Hepatocyte (in vitro differentiated cells): ENCODE results near the gene ROCK1. TPM values are rescaled to one million over a fixed set of nuclear protein-coding genes. Genes with fewer than 3 reads are reported as not detected.

Source experiments
- DNase-seq: peaks from one replicate; pipeline ENCODE4 v3.0.0-alpha.2; 2016; ENCODE audit warnings: low spot score
- H2AFZ ChIP-seq: fragments of 200-600 bp; sonication (generic); 2 replicates; pipeline ENCODE4 v1.6.0; 2016; ENCODE audit warnings: antibody characterized with exemption, mild to moderate bottlenecking
- H3K27ac ChIP-seq: fragments of 200-600 bp; sonication (generic); 2 replicates; pipeline ENCODE4 v1.5.1; 2016; ENCODE audit warnings: mild to moderate bottlenecking
- H3K27me3 ChIP-seq: fragments of 200-600 bp; sonication (generic); 2 replicates; pipeline ENCODE4 v1.6.1; 2016
- H3K36me3 ChIP-seq: fragments of 200-600 bp; sonication (generic); replicated peaks from 2 replicates; pipeline ENCODE4 v1.5.1; 2016; ENCODE audit warnings: low read depth; ENCODE audit not compliant: insufficient read depth
- H3K4me1 ChIP-seq: fragments of 200-600 bp; sonication (generic); 2 replicates; pipeline ENCODE4 v1.5.1; 2016; ENCODE audit warnings: mild to moderate bottlenecking, moderate library complexity; ENCODE audit not compliant: insufficient read depth
- H3K4me2 ChIP-seq: fragments of 200-600 bp; sonication (generic); 2 replicates; pipeline ENCODE4 v1.6.0; 2016
- H3K4me3 ChIP-seq: fragments of 200-600 bp; sonication (generic); 2 replicates; pipeline ENCODE4 v1.5.1; 2016; ENCODE audit warnings: mild to moderate bottlenecking
- H3K79me2 ChIP-seq: fragments of 200-600 bp; sonication (generic); 2 replicates; pipeline ENCODE4 v1.6.0; 2017; ENCODE audit warnings: mild to moderate bottlenecking
- H3K9me2 ChIP-seq: fragments of 200-600 bp; sonication (generic); replicated peaks from 2 replicates; pipeline ENCODE4 v1.6.0; 2017; ENCODE audit warnings: mild to moderate bottlenecking; ENCODE audit not compliant: insufficient read depth
- H3K9me3 ChIP-seq: fragments of 200-600 bp; sonication (generic); 2 replicates; pipeline ENCODE4 v1.5.1; 2016; ENCODE audit warnings: low read depth, mild to moderate bottlenecking
- H4K20me1 ChIP-seq: fragments of 200-600 bp; sonication (generic); 2 replicates; pipeline ENCODE4 v1.6.0; 2016; ENCODE audit warnings: mild to moderate bottlenecking; ENCODE audit not compliant: insufficient read depth, poor library complexity, severe bottlenecking
- CTCF ChIP-seq: fragments of 200-600 bp; sonication (generic); IDR thresholded peaks from 2 replicates; pipeline ENCODE4 v1.5.1; 2016; ENCODE audit warnings: antibody characterized with exemption, mild to moderate bottlenecking; ENCODE audit not compliant: poor library complexity
- EZH2 ChIP-seq: fragments of 200-600 bp; sonication (generic); IDR thresholded peaks from 2 replicates; pipeline ENCODE4 v1.6.1; 2016; ENCODE audit warnings: antibody characterized with exemption, mild to moderate bottlenecking, borderline replicate concordance
- EZH2phosphoT487 ChIP-seq: fragments of 200-600 bp; sonication (generic); IDR thresholded peaks from one replicate; pipeline ENCODE4 v1.6.1; 2018; ENCODE audit warnings: antibody characterized with exemption, mild to moderate bottlenecking, low read depth, moderate library complexity; ENCODE audit not compliant: unreplicated experiment, severe bottlenecking
- WGBS: methylation state at CpG from one replicate; pipeline ENCODE4 v1.1.6; 2016; ENCODE audit warnings: low lambda C conversion rate; ENCODE audit errors: missing lambda C conversion rate; 5-methylcytosine and 5-hydroxymethylcytosine counted together
- polyA plus RNA-seq: library from polyadenylated mRNA; unstranded; fragments of >200 nt; fragmentation: Nextera tagmentation; extraction: Ambion mirVana; gene quantifications from 2 replicates; pipeline ENCODE4 v1.2.1, GENCODE V29; 2016
- total RNA-seq: library from RNA; depleted of rRNA; stranded (reverse); fragments of >200 nt; gene quantifications from 2 replicates; pipeline ENCODE4 v1.2.3, GENCODE V29; 2014

Gene ROCK1
- total and polyA plus RNA-seq, 2 experiments from 2014 or later = 22.5 to 41.7 TPM

- Histone ChIP-seq H3K4me2 (no peak overlapping the region), H3K27me3 (no peaks in the 10 kb centered on the region), H3K36me3 (no peaks in the 10 kb centered on the region), H3K4me1 (peaks cover 7% of the 10 kb centered on the region), H4K20me1 (peaks cover 10% of the 10 kb centered on the region), H3K9me3 (no peaks in the 10 kb centered on the region), H3K4me3 (no peak overlapping the region), H3K9me2 (no peaks in the 10 kb centered on the region), H3K27ac (no peak overlapping the region), H3K79me2 (peaks cover 43% of the 10 kb centered on the region), H2AFZ (no peak overlapping the region)
- 90% methylated on average over 1 of the region's 1 CpG for WGBS
- TF ChIP-seq CTCF (no peak), EZH2phosphoT487 (no peak), EZH2 (no peak)
- no peak for DNase-seq
Measured at GRCh38 chr18:21069468-21069867, 42.1 kb downstream of the ROCK1 start.

GRCh38 chr18:21064347-21064746 is 47.3 kb downstream of the ROCK1 start:
- no peaks in the 10 kb centered on the region for H4K20me1 ChIP-seq
- no peak overlapping the region for H3K27ac ChIP-seq
- no peak overlapping the region for H3K4me2 ChIP-seq
- H3K4me3 ChIP-seq = no peak overlapping the region
- H2AFZ ChIP-seq = no peak overlapping the region
- H3K4me1 ChIP-seq = no peaks in the 10 kb centered on the region
- H3K36me3 ChIP-seq = peaks cover 3% of the 10 kb centered on the region
- no peak for DNase-seq
- no peaks in the 10 kb centered on the region for H3K9me3 ChIP-seq
- H3K27me3 ChIP-seq = no peaks in the 10 kb centered on the region
- TF ChIP-seq EZH2 (no peak), EZH2phosphoT487 (no peak), CTCF (no peak)
- H3K79me2 ChIP-seq = peaks cover 15% of the 10 kb centered on the region
- H3K9me2 ChIP-seq = no peaks in the 10 kb centered on the region

GRCh38 chr18:21063011-21063410 is 48.6 kb downstream of the ROCK1 start:
- Histone ChIP-seq H3K4me2 (no peak overlapping the region), H3K4me3 (no peak overlapping the region), H3K36me3 (peaks cover 3% of the 10 kb centered on the region), H3K9me2 (no peaks in the 10 kb centered on the region), H3K9me3 (no peaks in the 10 kb centered on the region), H3K4me1 (no peaks in the 10 kb centered on the region), H4K20me1 (no peaks in the 10 kb centered on the region), H3K27me3 (no peaks in the 10 kb centered on the region), H2AFZ (no peak overlapping the region), H3K79me2 (peaks cover 28% of the 10 kb centered on the region), H3K27ac (no peak overlapping the region)
- DNase-seq = no peak
- TF ChIP-seq CTCF (no peak), EZH2 (no peak), EZH2phosphoT487 (no peak)
- 64% methylated on average over 1 of the region's 1 CpG for WGBS

GRCh38 chr18:21057112-21057511 is 54.5 kb downstream of the ROCK1 start:
- Histone ChIP-seq H3K36me3 (peaks cover 3% of the 10 kb centered on the region), H3K27me3 (no peaks in the 10 kb centered on the region), H3K9me2 (no peaks in the 10 kb centered on the region), H3K4me3 (no peak overlapping the region), H2AFZ (no peak overlapping the region), H3K9me3 (no peaks in the 10 kb centered on the region), H3K4me1 (no peaks in the 10 kb centered on the region), H4K20me1 (peaks cover 5% of the 10 kb centered on the region), H3K4me2 (no peak overlapping the region), H3K27ac (no peak overlapping the region), H3K79me2 (peaks cover 67% of the 10 kb centered on the region)
- WGBS = 75% methylated on average over 1 of the region's 1 CpG
- DNase-seq = no peak
- TF ChIP-seq EZH2 = no peak
- no peak for TF ChIP-seq EZH2phosphoT487
- no peak for TF ChIP-seq CTCF
